Middle frontal gyrus (tissue), 1 donor: ENCODE measurements around the gene A2ML1.
"Not testable (repeated sequence)": the region's sequence is repeated elsewhere in the genome, so short reads cannot be mapped to it uniquely, and the experiment has no call there.

Experiments used
- DNase-seq: peaks from one replicate; pipeline ENCODE4 v3.0.0-alpha.2; 2015; ENCODE audit warnings: low spot score; ENCODE audit errors: extremely low spot score

Gene A2ML1

DNA sequence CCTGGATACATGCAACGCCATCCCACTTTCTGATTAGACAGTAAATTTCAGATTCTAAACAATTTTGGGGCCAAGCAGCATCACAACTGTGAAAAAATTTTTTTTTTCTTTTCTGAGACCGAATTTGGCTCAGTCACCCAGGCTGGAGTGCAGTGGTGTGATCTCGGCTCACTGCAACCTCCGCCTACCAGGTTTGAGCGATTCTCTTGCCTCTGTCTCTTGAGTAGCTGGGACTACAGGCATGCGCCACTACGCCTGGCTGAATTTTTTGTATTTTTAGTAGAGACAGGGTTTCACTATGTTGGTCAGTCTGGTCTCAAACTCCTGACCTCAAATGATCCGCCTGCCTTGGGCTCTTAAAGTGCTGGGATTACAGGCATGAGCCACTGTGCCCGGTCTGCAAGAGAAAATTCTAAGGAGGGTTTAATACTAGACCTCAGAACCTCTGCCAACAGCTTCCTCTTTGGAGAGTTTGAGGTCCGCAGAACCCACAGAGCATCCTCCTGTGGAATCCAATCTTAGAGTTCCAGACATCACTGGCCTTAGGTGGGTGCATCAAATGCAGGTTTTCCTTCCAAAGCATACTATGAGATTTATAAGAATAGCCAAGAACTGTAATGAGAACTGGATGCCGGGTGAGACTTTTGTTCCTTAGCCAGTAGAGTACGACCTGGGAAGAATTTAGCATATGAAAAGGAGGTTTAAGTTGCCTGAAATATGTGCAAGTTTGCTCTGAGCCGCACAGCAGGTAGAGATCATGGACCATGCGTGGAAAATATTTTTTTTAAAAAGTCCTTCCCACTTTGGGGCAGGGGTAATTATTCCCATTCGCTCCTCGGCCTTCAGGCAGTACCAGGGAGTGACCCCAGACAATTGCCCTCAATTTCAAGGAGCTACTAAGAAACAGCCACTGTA lies 84.1 kb downstream of the A2ML1 start:
- DNase-seq = no peak

DNA sequence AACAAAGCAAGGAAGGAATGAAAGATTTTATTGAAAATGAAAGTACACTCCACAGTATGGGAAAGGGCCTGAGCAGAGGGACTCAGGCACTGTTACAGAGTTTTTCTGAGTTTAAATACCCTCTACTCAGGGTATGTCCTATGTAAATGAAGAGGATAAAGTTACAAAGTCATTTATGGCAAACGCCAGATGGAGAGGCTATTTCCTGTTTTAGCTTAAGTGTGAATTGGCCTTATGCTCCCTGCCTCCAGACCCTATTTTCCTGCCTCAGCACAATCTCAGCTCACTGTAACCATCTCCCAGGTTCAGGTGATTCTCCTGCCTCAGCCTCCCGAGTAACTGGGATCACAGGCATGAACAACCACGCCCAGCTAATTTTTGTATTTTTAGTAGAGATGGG lies 85.1 kb downstream of the A2ML1 start:
- no peak for DNase-seq

DNA sequence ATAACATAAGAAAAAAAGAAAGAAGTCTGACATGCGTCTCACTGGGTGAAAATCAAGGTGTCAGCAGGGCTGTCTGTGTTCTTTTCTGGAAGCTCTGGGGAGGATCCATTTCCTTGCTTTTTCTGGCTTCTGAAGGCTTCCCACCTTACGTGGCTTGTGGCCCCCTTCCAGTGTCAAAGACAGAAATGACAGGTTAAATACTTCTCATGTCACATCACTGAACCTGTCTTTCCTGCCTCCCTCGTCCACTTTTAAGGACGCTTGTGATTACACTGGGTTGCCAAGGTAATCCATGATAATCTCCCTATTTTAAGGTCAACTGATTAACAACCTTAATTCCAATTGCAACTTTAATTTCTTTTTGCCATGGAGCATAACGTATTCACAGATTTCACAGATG lies 87.3 kb downstream of the A2ML1 start:
- no peak for DNase-seq

DNA sequence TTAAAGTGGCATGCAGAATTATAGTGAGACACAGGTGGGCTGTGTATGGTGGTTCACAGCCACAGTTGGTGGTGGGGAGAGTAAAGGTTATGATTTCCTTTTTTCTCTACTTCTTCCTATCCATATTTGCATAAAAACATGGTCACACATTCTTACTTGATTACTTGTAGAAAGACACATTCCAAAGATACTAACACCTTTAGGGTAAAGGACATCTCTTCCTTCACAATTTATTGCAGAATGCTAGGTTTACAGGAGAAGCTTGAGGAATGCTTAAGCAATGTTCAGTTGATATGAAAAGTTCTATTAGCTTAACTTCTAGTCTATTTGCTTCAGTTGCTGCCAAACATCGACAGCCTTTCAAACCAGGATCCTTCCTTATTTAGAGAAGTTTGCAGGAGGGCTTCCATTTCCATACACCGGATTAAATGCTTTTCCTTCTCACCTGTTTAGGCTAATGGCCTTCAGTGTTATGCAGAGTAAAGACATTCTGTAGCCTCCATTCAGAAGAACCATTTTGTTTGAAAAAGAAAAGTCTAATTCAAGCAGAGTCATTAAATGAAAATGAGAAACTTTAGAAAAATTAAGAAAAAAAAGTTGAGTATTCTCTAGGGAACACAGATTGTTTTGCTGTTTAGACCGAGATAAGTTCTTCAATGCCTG lies 89.3 kb downstream of the A2ML1 start:
- DNase-seq = no peak

DNA sequence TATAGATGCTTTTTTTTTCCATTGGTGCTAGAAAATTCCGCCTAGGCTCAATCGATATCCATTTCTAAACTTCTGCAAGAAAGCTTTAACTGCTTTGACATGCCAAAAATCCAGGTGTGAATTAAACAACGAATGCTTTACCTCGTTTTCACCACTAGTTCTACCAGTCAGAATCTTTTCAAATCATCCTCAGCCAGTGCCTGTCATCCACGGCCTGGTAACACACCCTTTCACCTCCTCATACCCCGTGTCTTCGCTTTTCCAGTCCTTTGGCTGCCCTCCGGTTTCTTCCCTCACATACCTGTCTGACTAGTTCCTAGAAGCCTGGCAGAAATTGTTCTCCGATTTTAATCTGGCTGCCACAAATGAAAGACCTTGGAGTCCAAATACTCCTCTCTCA lies 90.5 kb downstream of the A2ML1 start:
- DNase-seq = no peak

DNA sequence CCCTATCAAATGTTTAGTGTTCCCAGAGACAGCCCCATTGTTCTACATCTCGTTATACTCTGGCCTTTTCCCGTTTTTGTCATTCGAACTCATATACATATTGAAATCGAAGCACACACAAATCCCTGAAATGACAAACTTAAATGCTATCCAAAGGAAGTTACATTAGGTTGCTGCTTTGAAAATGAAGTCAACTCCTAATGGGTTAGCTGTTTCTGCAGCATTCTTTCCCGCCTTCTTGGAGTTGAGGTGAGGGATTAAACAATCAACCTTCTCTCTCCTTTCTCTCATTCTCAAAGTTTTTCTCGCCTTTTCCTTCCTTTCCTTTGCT lies 91.2 kb downstream of the A2ML1 start:
- no peak for DNase-seq

DNA sequence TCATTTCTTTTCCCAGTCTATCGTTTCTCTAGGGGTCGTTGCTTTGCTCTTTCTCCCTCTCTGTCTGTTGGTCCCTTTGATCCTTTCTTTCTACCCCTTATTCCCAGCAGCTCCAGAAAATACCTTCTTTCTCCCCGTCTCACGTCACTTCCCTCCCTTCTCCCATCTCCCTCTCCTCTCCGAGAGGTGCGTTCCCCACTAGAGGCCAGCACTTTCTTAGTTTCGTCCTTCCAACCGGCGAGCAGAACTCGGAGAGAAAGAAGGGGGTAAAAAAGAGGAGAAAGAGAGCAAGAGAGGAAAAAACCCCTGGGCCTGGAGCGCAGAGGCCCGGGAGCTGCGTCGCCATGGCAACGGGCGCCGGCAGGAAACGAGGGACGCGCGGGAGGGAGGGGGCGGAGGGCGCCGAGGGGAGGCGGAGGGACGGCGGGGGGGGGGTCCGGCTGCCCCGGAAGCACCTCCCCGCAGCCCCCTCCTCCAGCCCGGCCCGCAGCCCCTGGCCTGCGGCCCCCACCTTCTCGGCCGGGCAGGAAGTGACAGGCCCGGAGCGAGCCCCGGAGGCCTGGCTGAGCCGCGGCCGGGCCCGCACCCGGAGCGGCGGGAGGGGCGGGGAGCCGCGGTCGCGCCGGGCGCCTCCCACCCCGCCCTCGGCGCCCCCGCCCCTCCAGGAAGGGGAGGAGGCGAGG lies 91.8 kb downstream of the A2ML1 start, which contains the start of gene PHC1:
PHC1 (plus strand) TSS at position 477 of the 683 bp plus-strand sequence. CDS start 3,169 bp downstream, outside the sequence.
- DNase-seq = peak; percentile 58

DNA sequence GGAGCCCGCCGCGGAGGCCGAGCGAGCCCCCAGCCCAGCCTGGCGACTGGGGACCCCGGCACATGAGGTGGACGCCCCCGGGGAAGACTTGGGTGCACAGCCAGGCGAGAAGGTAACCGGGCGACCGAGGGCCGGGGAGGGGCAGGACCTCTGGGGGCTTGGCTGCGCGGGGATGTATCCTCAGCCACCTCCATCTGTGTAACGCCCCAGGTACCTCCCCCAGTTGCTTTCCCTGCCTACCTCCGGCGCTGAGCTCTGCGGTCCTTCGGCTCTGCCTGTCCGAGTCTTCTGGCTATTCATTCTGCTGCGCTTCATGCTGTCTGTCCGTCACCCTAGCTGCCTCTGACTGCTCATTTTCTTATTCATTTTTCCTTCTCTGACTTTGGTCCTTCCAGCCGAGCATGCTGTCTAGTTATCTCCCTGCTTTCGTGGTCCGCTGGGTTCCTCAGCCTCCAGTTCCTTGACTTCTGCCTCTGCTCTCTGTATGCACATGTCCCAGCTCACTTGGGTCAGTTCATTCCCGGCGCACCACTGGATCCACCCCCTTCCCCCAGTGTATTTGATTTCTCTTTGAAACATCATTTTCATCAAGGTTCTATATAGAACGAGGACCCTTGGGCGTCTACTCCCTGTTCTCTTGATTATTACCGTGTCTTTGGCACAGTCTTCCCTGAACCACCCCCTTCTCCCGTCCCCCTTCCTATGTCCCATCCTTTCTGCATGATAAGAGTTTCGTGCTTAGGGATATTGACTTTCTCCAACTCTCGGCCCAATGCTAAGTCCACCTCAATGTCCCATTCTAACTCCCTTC lies 92.5 kb downstream of the A2ML1 start:
- no peak for DNase-seq

DNA sequence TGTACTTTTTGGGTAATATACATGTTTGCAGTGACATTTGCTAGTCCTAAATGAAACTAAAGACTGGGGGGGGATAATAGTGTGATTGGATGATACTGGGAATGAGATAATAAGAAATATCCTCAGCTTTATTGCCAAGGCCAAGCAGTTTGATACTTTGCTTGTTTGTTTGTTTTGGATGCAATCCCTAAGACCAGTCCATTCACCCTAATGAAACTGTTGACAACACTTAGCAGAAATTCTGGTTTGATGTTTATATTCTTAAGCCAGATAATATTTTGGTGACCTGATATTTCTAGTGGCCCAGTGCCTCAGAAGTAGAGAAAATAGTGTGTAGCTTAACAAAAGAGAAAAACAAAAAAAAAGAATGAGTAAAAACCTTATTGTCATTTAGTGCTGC lies 93.7 kb downstream of the A2ML1 start:
- DNase-seq = no peak

DNA sequence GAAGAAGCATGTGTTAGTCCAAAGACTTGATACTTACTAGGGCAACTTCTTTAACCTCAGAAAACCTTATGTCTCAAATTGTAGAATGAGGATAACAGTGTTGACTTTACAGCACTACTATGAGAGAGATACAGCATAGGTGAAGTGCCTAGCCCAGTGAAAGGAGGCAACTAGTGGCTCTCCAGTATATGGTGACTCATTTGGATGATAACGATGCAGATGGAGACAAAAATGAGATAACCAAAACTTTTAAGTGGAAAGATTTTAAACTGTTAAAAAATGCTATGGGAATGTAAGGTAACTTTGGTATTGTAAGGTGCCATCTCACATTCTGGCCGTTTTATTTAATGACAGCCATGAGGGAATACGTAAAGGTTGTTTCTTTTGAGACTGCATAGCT lies 94.6 kb downstream of the A2ML1 start:
- no peak for DNase-seq

DNA sequence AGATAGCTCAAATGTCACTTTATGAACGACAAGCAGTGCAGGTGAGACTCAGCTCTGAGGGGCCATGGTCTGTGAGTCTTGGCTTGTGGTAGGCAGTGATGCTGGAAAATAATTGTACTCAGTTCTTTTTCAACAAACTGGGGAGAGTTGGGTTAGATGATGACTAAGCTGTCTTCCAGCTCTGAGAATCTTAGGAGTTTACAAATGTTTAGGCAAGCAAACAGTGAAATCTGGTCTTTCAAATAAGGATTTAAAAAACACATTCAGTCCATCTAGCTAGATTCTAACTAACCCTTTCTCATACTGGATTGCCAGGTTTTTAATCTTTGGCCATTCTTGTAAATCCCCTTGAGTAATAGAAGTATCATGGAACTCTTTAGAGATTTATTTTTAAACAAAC lies 95.3 kb downstream of the A2ML1 start:
- DNase-seq = no peak

DNA sequence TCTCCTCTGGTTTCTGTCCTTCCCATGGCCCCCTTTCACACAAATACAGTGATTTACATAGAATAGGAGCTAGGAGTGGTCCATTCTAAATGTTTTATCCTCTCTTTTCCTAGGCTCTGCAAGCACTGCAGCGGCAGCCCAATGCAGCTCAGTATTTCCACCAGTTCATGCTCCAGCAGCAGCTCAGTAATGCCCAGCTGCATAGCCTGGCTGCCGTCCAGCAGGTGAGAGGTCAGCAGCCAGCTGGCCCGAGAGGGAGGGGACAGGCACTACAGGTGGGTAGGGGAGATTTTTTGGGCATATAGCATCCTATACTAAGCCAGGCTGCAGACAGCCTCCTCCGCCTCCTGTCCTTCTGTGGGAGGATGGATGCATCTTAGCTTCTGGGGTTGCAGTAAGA lies 97.2 kb downstream of the A2ML1 start:
- not testable (repeated sequence) for DNase-seq

DNA sequence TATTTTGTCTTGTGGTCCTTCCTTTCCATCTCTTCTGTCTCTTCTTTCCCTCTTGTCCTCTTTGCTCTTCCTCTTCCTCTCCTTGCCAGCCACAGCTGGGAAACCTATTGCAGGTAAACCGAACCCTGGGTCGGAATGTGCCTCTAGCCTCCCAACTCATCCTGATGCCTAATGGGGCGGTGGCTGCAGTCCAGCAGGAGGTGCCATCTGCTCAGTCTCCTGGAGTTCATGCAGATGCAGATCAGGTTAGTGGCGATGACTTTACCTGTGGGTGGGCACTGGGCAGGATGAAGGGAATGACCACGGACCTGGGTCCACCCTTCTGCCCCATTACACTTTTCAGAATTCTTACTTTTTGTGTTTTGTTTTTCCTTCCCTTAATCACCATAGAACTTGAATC lies 100.1 kb downstream of the A2ML1 start:
- DNase-seq = no peak
